Stomach smooth muscle (tissue), 2 donors: ENCODE measurements around the gene HPCAL1.

Source experiments
- H3K27ac ChIP-seq: one replicate; pipeline ENCODE4 v1.7.0; 2013; ENCODE audit warnings: mild to moderate bottlenecking, low read length, inconsistent platforms
- H3K27me3 ChIP-seq, 2 donors: one replicate each; pipeline ENCODE4 v1.7.0; 2013; ENCODE audit warnings: low read length in 2 of 2; ENCODE audit not compliant: insufficient read depth in 2 of 2, control insufficient read depth in 1 of 2
- H3K36me3 ChIP-seq, 2 donors: one replicate each; pipeline ENCODE4 v1.7.0; 2013; ENCODE audit warnings: low read length in 2 of 2; ENCODE audit not compliant: control insufficient read depth in 2 of 2, insufficient read depth in 2 of 2
- H3K4me1 ChIP-seq: one replicate; pipeline ENCODE4 v1.7.0; 2013; ENCODE audit warnings: low read length; ENCODE audit not compliant: control insufficient read depth, insufficient read depth
- H3K4me3 ChIP-seq, 2 donors: one replicate each; pipeline ENCODE4 v1.7.0; 2013; ENCODE audit warnings: low read length in 2 of 2
- H3K9ac ChIP-seq, 2 donors: one replicate each; pipeline ENCODE4 v1.7.0; 2013; ENCODE audit warnings: low read length in 2 of 2, mild to moderate bottlenecking in 1 of 2
- H3K9me3 ChIP-seq, 2 donors: one replicate each; pipeline ENCODE4 v1.7.0; 2013; ENCODE audit warnings: low read length in 2 of 2; ENCODE audit not compliant: control insufficient read depth in 2 of 2
- donor health status: healthy.
- donor health status: Pancreatic carcinoma.

HPCAL1 gene

DNA sequence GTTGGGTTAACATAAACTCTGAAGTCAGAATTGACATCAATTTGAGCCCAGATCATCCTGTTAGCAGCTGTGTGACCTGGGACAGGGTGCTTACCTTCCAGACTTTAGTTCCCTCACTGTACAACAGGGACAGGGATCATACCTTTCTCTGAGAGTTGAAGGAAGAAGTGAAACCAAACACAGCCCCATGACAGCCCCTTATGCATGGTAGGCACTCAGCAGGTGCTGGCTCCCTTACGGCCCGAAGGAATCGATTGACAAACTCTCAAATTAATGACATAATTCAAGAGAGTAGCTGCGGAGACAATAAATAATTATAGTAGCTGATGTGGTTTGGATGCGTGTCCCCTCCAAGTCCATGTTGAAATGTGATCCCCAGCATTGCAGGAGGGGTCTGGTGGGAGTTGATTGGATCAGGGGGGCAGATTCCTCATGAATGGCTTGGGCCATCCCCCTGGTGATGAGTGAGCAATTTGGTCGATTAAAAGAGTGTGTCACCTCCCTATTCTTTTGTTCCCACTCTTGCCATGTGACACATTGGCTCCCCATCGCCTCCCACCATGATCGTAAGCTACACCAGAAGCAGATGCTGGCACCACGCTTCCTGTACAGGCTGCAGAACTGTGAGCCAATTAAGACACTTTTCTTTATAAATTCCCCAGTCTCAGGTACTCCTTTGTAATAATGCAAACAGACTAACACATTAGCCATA lies 73.0 kb downstream of the HPCAL1 start:
- Histone ChIP-seq H3K27me3 (no peaks in the 10 kb centered on the region), H3K4me1 (no peaks in the 10 kb centered on the region), H3K36me3 (peaks cover 0 to 2% of the 10 kb centered on the region in 2 donors), H3K27ac (no peak overlapping the region), H3K4me3 (no peak overlapping the region), H3K9me3 (no peaks in the 10 kb centered on the region), H3K9ac (no peak overlapping the region)

DNA sequence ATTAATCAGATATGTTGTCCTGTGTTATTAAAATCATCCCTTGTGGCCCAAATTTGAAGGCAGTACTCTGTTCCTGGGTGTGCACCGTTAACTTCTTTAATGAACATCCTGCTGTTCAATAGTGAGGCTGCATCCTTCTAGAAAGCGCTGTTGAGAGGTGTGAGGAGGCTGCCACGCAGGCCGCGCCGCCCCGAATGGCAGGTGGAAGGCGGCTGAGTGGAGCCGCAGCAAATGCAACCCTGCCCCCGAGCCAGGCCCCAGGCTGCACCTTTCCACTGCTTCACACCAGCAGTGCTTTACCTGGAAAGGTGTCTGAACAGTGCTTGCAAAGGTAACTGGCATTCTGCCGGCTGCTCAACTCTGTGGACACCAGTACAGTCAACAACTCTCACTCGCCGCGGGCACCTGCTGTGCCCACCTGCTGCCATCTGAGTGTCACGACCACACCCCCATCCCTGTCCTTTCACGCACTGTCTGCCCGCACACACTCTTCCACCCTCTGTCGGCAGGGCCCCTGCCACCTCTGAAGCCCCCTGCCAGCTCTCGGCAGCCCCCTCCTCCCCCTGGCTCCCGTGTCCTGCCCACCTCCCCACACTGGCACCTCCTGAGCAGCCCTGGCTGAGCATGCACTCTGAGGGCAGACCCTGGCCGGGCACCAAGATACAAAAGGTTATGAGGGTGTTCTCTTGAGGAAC lies 74.5 kb downstream of the HPCAL1 start:
- Histone ChIP-seq H3K4me3 (no peak overlapping the region), H3K36me3 (peaks cover 0 to 2% of the 10 kb centered on the region in 2 donors), H3K27me3 (no peaks in the 10 kb centered on the region), H3K27ac (no peak overlapping the region), H3K9me3 (no peaks in the 10 kb centered on the region), H3K4me1 (peaks cover 3% of the 10 kb centered on the region), H3K9ac (no peak overlapping the region)

DNA sequence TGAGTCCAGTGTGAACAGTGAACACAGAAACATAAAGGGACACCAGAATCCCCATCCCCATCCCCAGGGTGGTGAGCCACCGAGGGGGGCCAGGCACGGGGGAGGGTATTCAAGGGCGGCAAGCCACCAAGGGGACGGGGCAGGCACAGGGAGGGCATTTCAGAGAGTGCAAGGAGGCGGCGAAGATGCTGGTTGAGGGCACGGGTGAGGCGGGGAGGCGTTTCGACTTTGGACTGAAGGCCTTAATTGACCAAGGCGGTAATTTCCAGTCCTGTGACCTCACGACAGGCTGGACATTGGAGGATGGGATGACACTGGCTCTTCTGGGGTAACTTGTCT lies 75.0 kb downstream of the HPCAL1 start:
- Histone ChIP-seq H3K4me3 (no peak overlapping the region), H3K27ac (no peak overlapping the region), H3K27me3 (no peaks in the 10 kb centered on the region), H3K9ac (no peak overlapping the region), H3K36me3 (peaks cover 0 to 2% of the 10 kb centered on the region in 2 donors), H3K9me3 (no peaks in the 10 kb centered on the region), H3K4me1 (peaks cover 5% of the 10 kb centered on the region)

DNA sequence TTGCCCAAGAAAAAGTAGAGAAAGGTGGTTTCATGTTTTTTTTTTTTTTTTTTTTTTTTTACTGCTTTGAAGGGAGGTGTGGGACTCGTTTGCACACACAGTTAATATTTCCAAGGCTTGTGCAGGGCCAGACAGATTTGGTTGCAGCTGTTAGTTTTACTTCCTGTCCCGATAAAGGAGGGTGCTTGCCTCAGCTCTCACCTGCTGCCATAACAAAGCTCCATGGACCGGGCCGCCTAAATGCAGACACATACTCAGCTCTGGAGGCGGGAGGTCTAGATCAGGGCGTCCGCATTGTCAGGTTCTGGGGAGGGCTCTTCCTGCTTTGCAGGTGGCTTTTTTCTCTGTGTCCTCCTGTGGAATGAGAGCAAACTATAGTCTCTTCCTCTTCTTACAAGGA lies 75.5 kb downstream of the HPCAL1 start:
- Histone ChIP-seq H3K4me1 (peaks cover 6% of the 10 kb centered on the region), H3K27ac (no peak overlapping the region)

DNA sequence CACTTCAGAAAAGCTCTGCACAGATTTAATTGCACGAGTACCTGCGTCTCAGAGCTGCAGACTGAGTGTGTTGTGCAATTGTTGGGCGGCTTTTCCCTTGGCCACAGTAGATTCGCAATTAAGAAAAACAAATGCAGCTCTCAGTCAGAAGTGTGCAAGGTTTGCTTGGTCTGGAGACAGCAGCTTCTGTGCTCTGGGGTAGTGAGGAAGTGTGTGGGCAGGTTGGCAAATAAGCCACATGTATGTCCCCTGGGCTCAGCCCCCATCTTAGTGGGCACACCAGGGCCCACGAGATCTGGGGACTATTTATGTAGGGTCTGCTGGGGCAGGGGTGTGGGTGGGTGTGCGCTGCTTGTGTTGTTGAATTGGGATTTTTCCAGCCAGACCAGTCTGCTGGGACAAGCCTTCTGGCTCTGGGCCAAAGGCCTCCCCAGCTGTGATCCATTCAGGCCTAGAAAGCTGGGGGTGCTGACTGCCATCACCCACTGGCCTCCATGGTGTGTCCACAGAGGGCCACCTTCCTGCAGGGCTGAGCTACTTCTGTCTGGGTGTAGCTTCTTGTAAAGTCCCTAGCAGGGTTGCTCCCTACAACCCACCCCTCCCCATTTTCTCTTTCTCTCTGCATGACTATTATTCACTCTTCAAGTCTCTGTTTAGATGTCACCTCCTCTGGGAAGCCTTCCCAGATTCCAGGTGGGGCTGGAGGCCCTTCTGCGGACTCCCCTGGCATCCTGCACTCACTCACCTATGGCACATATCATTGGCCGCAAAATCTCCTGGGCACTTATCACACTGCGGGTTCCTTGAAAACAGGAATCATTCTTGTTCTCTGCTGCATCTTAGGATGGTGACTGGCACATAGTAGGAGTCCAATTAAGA lies 77.6 kb downstream of the HPCAL1 start:
- no peaks in the 10 kb centered on the region for H3K27me3 ChIP-seq
- H3K36me3 ChIP-seq, result no peaks in the 10 kb centered on the region
- no peak overlapping the region for H3K27ac ChIP-seq
- peaks cover 9% of the 10 kb centered on the region for H3K4me1 ChIP-seq
- no peak overlapping the region for H3K4me3 ChIP-seq
- no peak overlapping the region for H3K9ac ChIP-seq
- no peaks in the 10 kb centered on the region for H3K9me3 ChIP-seq

More for the DNA sequence above, 75.5 kb downstream of the HPCAL1 start:
- Histone ChIP-seq H3K9me3 (no peaks in the 10 kb centered on the region), H3K4me3 (no peak overlapping the region), H3K9ac (no peak overlapping the region), H3K27me3 (no peaks in the 10 kb centered on the region), H3K36me3 (peaks cover 0 to 2% of the 10 kb centered on the region in 2 donors)

DNA sequence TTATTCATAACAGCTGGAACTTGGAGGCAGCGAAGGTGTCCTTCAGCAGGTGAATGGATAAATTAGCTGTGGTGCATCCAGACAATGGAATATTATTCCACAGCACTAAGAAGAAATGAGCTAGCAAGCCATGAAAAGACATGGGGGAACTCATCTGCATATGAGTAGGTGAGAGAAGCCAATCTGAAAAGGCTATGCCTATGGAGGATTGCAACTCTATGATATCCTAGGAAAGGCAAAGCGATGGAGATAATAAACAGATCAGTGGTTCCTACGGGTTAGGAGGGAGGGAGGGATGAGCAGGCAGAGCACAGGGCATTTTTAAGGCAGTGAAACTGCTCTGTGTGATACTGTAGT lies 79.3 kb downstream of the HPCAL1 start:
- no peak overlapping the region for H3K4me3 ChIP-seq
- no peaks in the 10 kb centered on the region for H3K9me3 ChIP-seq
- peaks cover 9% of the 10 kb centered on the region for H3K4me1 ChIP-seq
- H3K36me3 ChIP-seq, result no peaks in the 10 kb centered on the region
- H3K9ac ChIP-seq, result no peak overlapping the region
- H3K27ac ChIP-seq, result no peak overlapping the region
- H3K27me3 ChIP-seq, result no peaks in the 10 kb centered on the region

DNA sequence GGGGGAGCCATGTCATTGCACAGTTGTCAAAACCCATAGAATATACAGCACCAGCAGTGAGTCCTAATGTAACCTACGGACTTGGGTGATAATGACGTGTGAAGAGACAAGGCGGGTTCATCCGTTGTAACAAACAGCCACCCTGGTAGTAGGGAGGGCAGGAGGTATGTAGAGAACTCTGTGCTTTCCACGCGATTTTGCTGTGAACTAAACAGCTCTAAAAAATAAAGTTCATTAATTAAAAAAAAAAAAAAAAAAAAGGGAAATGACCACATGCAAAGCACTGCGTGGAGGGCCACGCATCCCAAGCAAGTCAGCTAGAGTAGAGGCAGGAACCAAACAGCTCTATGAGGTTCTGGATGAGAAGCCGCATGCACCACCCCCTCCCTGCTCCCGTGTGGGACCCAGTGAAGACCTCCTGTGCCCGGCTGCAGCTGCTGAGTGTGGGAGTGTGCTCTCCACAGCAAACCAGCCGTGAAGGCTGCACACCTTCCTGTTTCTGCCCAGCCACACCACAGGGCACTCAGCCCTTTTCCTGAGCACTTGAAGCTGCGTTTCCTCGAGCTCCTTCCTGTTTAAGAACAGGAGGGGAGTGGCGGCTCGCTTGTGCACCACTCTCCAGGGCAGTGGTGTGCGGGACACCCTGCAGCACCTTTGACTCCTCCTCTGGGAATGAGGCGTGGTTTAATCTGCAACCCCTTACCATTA lies 79.8 kb downstream of the HPCAL1 start:
- Histone ChIP-seq H3K27ac (no peak overlapping the region), H3K36me3 (no peaks in the 10 kb centered on the region), H3K4me1 (peaks cover 9% of the 10 kb centered on the region), H3K4me3 (no peak overlapping the region), H3K9me3 (no peaks in the 10 kb centered on the region), H3K27me3 (no peaks in the 10 kb centered on the region), H3K9ac (no peak overlapping the region)

DNA sequence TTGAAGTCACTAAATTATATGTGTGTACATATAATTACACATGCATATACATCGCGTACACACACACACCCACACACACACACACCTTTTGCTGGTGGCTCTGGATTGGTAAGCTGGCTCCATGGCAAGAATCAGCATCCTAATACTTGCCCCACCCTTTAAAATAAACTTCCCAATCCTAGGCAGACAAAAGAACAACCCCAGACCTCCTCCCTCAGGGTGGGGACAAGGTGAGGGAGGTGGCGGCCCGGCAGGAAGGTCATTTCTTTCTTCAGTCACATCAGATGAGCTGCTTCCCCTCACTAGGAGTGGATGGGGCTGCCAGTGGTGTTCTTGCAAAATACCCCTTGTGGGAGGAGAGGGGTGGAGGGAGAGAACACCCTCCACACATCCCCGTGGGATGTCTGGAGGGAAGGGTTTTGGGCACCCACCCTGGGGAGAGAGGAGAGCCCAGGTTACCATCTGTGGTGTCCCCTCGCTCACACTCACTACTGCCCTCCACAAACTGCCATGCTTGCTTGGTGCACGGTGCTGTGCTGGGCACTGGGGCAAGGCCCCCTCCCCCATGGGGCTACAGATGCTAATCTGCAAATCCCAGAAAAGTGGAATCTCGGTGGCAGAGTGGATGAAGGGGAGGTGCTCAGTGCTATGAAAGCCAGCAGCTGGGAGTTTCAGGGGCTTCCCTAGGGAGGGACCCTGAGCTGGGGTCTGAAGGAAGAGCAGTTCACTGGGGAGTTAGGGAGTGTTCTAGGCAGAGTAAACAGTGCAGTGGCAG lies 81.4 kb downstream of the HPCAL1 start:
- no peaks in the 10 kb centered on the region for H3K27me3 ChIP-seq
- H3K9ac ChIP-seq, result no peak overlapping the region
- no peaks in the 10 kb centered on the region for H3K36me3 ChIP-seq
- H3K27ac ChIP-seq, result no peak overlapping the region
- H3K4me1 ChIP-seq, result peaks cover 9% of the 10 kb centered on the region
- no peaks in the 10 kb centered on the region for H3K9me3 ChIP-seq
- H3K4me3 ChIP-seq, result no peak overlapping the region

DNA sequence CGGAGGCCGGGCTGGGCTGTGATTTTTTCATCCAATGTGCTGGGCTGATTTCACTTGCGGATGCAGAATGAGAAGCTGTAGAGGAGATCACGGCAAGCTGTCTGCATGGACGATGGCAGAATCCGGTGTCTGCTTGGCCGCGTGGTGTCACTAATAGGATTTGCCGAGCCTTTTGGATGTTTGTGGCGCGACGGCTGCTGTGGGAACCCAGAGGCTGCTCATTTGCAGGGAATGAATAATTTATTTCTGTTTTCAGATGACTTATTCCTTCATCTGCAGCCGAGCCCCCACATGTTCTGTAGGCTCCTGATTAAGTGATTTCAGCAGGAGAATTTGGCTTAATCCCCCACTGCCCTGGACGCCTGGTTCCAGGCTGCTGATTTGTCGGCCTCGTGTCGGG lies 82.8 kb downstream of the HPCAL1 start:
- Histone ChIP-seq H3K4me1 (peaks cover 14% of the 10 kb centered on the region), H3K4me3 (no peak overlapping the region), H3K27me3 (no peaks in the 10 kb centered on the region), H3K9me3 (no peaks in the 10 kb centered on the region), H3K36me3 (no peaks in the 10 kb centered on the region), H3K9ac (no peak overlapping the region), H3K27ac (no peak overlapping the region)
